ENCODE data around the gene BTBD17. TPM values are rescaled to one million over a fixed set of nuclear protein-coding genes. Genes with fewer than 3 reads are reported as not detected.

Gene BTBD17
- total RNA-seq, 4 donors from 2014 or later: not detected

- Histone ChIP-seq H3K27ac (no peak overlapping the region), H3K9me3 (no peaks in the 10 kb centered on the region), H3K4me3 (no peak overlapping the region), H3K4me1 (no peaks in the 10 kb centered on the region), H3K27me3 (peaks cover 60% of the 10 kb centered on the region), H3K36me3 (no peaks in the 10 kb centered on the region)
- no peak for DNase-seq (ENCODE audit: low spot score in 2 of 2)
- WGBS: 35% methylated on average over 10 of the region's 11 CpGs
- TF ChIP-seq POLR2AphosphoS5 (IDR thresholded peaks at IDR 0.05) (no peak), POLR2A (IDR thresholded peaks at IDR 0.05) (no peak), EP300 (IDR thresholded peaks at IDR 0.05) (no peak), CTCF (IDR thresholded peaks at IDR 0.05) (no peak)
These were observed 28.8 kb downstream of the BTBD17 start for GRCh38 chr17:74332763-74333283.

- Histone ChIP-seq H3K27ac (no peak overlapping the region), H3K36me3 (no peaks in the 10 kb centered on the region), H3K4me3 (no peak overlapping the region), H3K4me1 (no peaks in the 10 kb centered on the region), H3K9me3 (no peaks in the 10 kb centered on the region), H3K27me3 (peaks cover 55% of the 10 kb centered on the region)
- no peak for DNase-seq (ENCODE audit: low spot score in 2 of 2)
- TF ChIP-seq EP300 (IDR thresholded peaks at IDR 0.05): no peak
- TF ChIP-seq POLR2AphosphoS5 (IDR thresholded peaks at IDR 0.05): no peak
- TF ChIP-seq POLR2A (IDR thresholded peaks at IDR 0.05): no peak
- TF ChIP-seq CTCF (IDR thresholded peaks at IDR 0.05): no peak
- 75% methylated on average over 7 of the region's 7 CpGs for WGBS
These were observed 29.5 kb downstream of the BTBD17 start for GRCh38 chr17:74332017-74332650.

- H3K27ac ChIP-seq: no peak overlapping the region
- H3K4me3 ChIP-seq: no peak overlapping the region
- peaks cover 15% of the 10 kb centered on the region for H3K4me1 ChIP-seq
- no peak for DNase-seq (ENCODE audit: low spot score in 2 of 2)
- no peaks in the 10 kb centered on the region for H3K9me3 ChIP-seq
- TF ChIP-seq CTCF (IDR thresholded peaks at IDR 0.05): no peak
- TF ChIP-seq EP300 (IDR thresholded peaks at IDR 0.05): no peak
- no peak for TF ChIP-seq POLR2A (IDR thresholded peaks at IDR 0.05)
- TF ChIP-seq POLR2AphosphoS5 (IDR thresholded peaks at IDR 0.05): no peak
- WGBS: 63% methylated on average over 5 of the region's 8 CpGs
- no peaks in the 10 kb centered on the region for H3K36me3 ChIP-seq
- H3K27me3 ChIP-seq: peaks cover 64% of the 10 kb centered on the region
These were observed 31.2 kb downstream of the BTBD17 start for GRCh38 chr17:74330446-74330845.

GRCh38 chr17:74329378-74329777 lies 32.3 kb downstream of the BTBD17 start:
- no peak overlapping the region for H3K4me3 ChIP-seq
- H3K27me3 ChIP-seq: peaks cover 60% of the 10 kb centered on the region
- H3K4me1 ChIP-seq: peaks cover 18% of the 10 kb centered on the region
- H3K9me3 ChIP-seq: no peaks in the 10 kb centered on the region
- no peaks in the 10 kb centered on the region for H3K36me3 ChIP-seq
- 87% methylated on average over 3 of the region's 3 CpGs for WGBS
- no peak overlapping the region for H3K27ac ChIP-seq
- DNase-seq (ENCODE audit: low spot score in 2 of 2): no peak
- no peak for TF ChIP-seq POLR2AphosphoS5 (IDR thresholded peaks at IDR 0.05)

GRCh38 chr17:74328487-74328886 lies 33.2 kb downstream of the BTBD17 start:
- Histone ChIP-seq H3K9me3 (no peaks in the 10 kb centered on the region), H3K27ac (no peak overlapping the region), H3K4me3 (no peak overlapping the region), H3K36me3 (no peaks in the 10 kb centered on the region), H3K27me3 (peaks cover 60% of the 10 kb centered on the region), H3K4me1 (peaks cover 18% of the 10 kb centered on the region)
- TF ChIP-seq EP300 (IDR thresholded peaks at IDR 0.05) (no peak), POLR2A (IDR thresholded peaks at IDR 0.05) (no peak), CTCF (IDR thresholded peaks at IDR 0.05) (no peak), POLR2AphosphoS5 (IDR thresholded peaks at IDR 0.05) (no peak)
- 88% methylated on average over 3 of the region's 3 CpGs for WGBS
- no peak for DNase-seq (ENCODE audit: low spot score in 2 of 2)

Measured in suprapubic skin (tissue), 4 donors.